ENCODE data around the gene REEP3. TPM values are rescaled to one million over a fixed set of nuclear protein-coding genes. Genes with fewer than 3 reads are reported as not detected.

The REEP3 gene
- total RNA-seq, 1 experiment from 2014 or later = 135 TPM

DNA sequence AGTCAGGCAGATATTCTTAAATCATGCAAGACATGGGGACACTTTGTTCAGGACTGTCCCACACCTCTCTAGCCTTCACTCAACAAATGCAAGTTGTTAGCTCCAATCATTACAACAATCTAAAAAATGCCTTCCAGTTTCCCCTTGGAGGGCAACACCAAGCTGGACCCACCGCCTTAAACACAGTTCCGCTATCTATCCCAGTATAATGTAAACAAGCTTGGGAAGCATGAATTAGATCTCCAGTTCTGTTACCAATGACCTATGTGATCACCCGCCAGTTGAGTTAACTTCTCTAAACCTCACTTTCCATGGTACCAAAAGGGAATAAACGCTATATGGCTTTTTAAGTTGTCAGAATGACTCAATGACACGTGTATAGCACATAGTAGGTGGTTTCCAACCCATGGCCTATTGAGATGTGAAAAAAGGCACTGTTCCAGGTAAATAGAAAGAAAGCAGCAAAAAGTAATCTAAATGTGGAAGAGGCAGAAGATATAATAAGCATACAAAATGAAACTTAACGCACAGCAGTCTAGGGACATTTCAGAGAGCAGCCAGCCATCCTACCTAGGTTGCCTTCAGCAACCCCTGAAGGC is 2.4 kb upstream of the REEP3 start:
- H3K36me3 ChIP-seq (ENCODE audit: control insufficient read depth, insufficient read depth, low read length) = no peaks in the 10 kb centered on the region
- peaks cover 71% of the 10 kb centered on the region for H3K4me1 ChIP-seq (ENCODE audit: control insufficient read depth, insufficient read depth, low read length)
- intact Hi-C loops (cut with micrococcal nuclease; ENCODE audit: unreplicated experiment) = no loop called here
- H3K9me3 ChIP-seq (ENCODE audit: control insufficient read depth, insufficient read depth, low read depth, low read length) = no peaks in the 10 kb centered on the region; the same call in 1 of the 2 replicates
- in situ Hi-C loops (cut with HindIII; ENCODE audit: low pct_unique_long_range_greater_than_20kb, low sequenced_read_pairs) = no loop called here
- no peak for TF ChIP-seq POLR2AphosphoS5 (IDR thresholded peaks at IDR 0.05; ENCODE audit: low read depth, low read length)
- TF ChIP-seq TCF7L2 (IDR thresholded peaks at IDR 0.05; ENCODE audit: low read depth, low read length) = no peak
- TF ChIP-seq SIN3A (IDR thresholded peaks at IDR 0.05; ENCODE audit: borderline replicate concordance, insufficient read depth, low read depth, low read length) = no peak
- no peak for TF ChIP-seq CTCF (IDR thresholded peaks at IDR 0.05)
- TF ChIP-seq, protein P1, sequence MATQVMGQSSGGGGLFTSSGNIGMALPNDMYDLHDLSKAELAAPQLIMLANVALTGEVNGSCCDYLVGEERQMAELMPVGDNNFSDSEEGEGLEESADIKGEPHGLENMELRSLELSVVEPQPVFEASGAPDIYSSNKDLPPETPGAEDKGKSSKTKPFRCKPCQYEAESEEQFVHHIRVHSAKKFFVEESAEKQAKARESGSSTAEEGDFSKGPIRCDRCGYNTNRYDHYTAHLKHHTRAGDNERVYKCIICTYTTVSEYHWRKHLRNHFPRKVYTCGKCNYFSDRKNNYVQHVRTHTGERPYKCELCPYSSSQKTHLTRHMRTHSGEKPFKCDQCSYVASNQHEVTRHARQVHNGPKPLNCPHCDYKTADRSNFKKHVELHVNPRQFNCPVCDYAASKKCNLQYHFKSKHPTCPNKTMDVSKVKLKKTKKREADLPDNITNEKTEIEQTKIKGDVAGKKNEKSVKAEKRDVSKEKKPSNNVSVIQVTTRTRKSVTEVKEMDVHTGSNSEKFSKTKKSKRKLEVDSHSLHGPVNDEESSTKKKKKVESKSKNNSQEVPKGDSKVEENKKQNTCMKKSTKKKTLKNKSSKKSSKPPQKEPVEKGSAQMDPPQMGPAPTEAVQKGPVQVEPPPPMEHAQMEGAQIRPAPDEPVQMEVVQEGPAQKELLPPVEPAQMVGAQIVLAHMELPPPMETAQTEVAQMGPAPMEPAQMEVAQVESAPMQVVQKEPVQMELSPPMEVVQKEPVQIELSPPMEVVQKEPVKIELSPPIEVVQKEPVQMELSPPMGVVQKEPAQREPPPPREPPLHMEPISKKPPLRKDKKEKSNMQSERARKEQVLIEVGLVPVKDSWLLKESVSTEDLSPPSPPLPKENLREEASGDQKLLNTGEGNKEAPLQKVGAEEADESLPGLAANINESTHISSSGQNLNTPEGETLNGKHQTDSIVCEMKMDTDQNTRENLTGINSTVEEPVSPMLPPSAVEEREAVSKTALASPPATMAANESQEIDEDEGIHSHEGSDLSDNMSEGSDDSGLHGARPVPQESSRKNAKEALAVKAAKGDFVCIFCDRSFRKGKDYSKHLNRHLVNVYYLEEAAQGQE (IDR thresholded peaks at IDR 0.05; ENCODE audit: insufficient read depth in 1 of 2, low read depth in 2 of 2, low read length in 1 of 2) = no peak
- H3K4me3 ChIP-seq (ENCODE audit: low read depth in 2 of 2, low read length in 2 of 2) = no peak overlapping the region
- DNase-seq (ENCODE audit: low read depth, low spot score) (no peak), ATAC-seq (no peak)
- H3K27me3 ChIP-seq (ENCODE audit: control insufficient read depth, insufficient read depth, low read length) = no peaks in the 10 kb centered on the region
- BruUV-seq (replicated peaks) = no TSS peak
- POLR2A ChIA-PET = no interaction called here
- CTCF ChIA-PET = no interaction called here
- H3K27ac ChIP-seq (ENCODE audit: low read length) = peak overlapping the region; percentile 97

GRCh38 chr10:63521416-63522276 is 445 bp downstream of the REEP3 start:
- DNase-seq (ENCODE audit: low read depth, low spot score) = no peak
- Histone ChIP-seq H3K27ac (ENCODE audit: low read length) (peak overlapping the region; percentile 94), H3K27me3 (ENCODE audit: control insufficient read depth, insufficient read depth, low read length) (no peaks in the 10 kb centered on the region), H3K4me1 (ENCODE audit: control insufficient read depth, insufficient read depth, low read length) (peaks cover 66% of the 10 kb centered on the region), H3K4me3 (ENCODE audit: low read depth in 2 of 2, low read length in 2 of 2) (peak overlapping the region; percentile 71 to 83), H3K36me3 (ENCODE audit: control insufficient read depth, insufficient read depth, low read length) (no peaks in the 10 kb centered on the region; the same call in 1 of the 2 replicates), H3K9me3 (ENCODE audit: control insufficient read depth, insufficient read depth, low read depth, low read length) (no peaks in the 10 kb centered on the region)
- TF ChIP-seq CTCF (IDR thresholded peaks at IDR 0.05) (no peak; the same call in 1 of the 2 replicates), TCF7L2 (IDR thresholded peaks at IDR 0.05; ENCODE audit: low read depth, low read length) (0 out of 2 replicates have a peak, but pooled peaks have one; percentile 33), POLR2AphosphoS5 (IDR thresholded peaks at IDR 0.05; ENCODE audit: low read depth, low read length) (peak; percentile 73)
- TF ChIP-seq, protein P1 (IDR thresholded peaks at IDR 0.05; ENCODE audit: insufficient read depth in 1 of 2, low read depth in 2 of 2, low read length in 1 of 2) = no peak
- ChIA-PET CTCF (interaction anchor here (0.6 to 1.1 kb wide), 2 partner anchors 34 to 199 kb away, joined by 5 read pairs; no protein-coding TSS in a partner anchor), POLR2A (interaction anchor here (0.8 to 1.2 kb wide), 3 partner anchors 18 to 286 kb away, joined by 3 to 4 read pairs (median 3); no protein-coding TSS in a partner anchor)
- ATAC-seq = peak; percentile 86
- intact Hi-C loops (cut with micrococcal nuclease; ENCODE audit: unreplicated experiment) = loop anchor here (5.0 kb wide), 1 partner anchor 54 kb away; the partner anchor contains the start of gene JMJD1C
- in situ Hi-C loops (cut with HindIII; ENCODE audit: low pct_unique_long_range_greater_than_20kb, low sequenced_read_pairs) = no loop called here
- BruUV-seq (replicated peaks) = no TSS peak
